Activated naive CD8-positive, alpha-beta T cell treated with anti-CD3 and anti-CD28 coated beads, Interleukin-2, amount 50 U/mL, for 24 hours (primary cell): Measurements from ENCODE around the gene CACNA1B.
A peak's percentile ranks its signal among the peaks of the same experiment; 100 is the strongest.

ENCODE experiments used
- ATAC-seq: fragments of 150-1000 bp; cut with Tn5 transposase; one replicate; pipeline ENCODE4 v1.10.0; 2021
- DNase-seq: peaks from one replicate; pipeline ENCODE4 v3.0.0; 2021
- H3K27ac Mint-ChIP-seq: one replicate; pipeline ENCODE4 v1.8.0; 2021; ENCODE audit warnings: mild to moderate bottlenecking, mixed read lengths
- H3K27me3 Mint-ChIP-seq: one replicate; pipeline ENCODE4 v1.8.0; 2021; ENCODE audit warnings: mixed read lengths
- H3K36me3 Mint-ChIP-seq: one replicate; pipeline ENCODE4 v1.8.0; 2021; ENCODE audit warnings: low read depth, mixed read lengths
- H3K4me1 Mint-ChIP-seq: one replicate; pipeline ENCODE4 v1.8.0; 2021; ENCODE audit warnings: mixed read lengths
- H3K4me3 Mint-ChIP-seq: one replicate; pipeline ENCODE4 v1.8.0; 2021; ENCODE audit warnings: mild to moderate bottlenecking, moderate library complexity, mixed read lengths
- H3K9me3 Mint-ChIP-seq: one replicate; pipeline ENCODE4 v1.8.0; 2021; ENCODE audit warnings: mixed read lengths

The CACNA1B gene

DNA sequence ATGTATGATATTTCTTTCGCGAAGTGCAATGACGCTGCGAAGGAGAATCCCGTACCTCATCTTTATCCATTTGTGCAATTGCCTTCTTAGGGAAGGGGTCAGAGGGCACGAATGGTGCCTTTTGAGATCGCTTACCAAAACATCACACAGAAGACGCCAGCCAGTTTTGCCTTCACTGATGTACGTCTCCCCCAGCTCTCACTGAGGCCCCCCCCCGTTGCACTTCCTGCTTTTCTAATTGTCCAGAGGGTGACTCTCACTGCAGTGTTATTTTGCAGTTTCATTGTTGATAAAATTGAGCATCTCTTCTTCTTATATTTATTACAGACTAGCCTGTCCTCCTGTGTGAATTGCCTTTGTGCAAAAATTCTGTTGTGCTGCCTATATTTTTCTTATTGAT lies 39.0 kb upstream of the CACNA1B start:
- H3K9me3 Mint-ChIP-seq: peaks cover 4% of the 10 kb centered on the region
- no peak for ATAC-seq
- no peak for DNase-seq
- H3K4me3 Mint-ChIP-seq: no peak overlapping the region
- no peaks in the 10 kb centered on the region for H3K4me1 Mint-ChIP-seq
- no peak overlapping the region for H3K27ac Mint-ChIP-seq
- H3K36me3 Mint-ChIP-seq: peaks cover 4% of the 10 kb centered on the region
- H3K27me3 Mint-ChIP-seq: no peaks in the 10 kb centered on the region

- Mint-ChIP-seq H3K27me3 (no peaks in the 10 kb centered on the region), H3K36me3 (no peaks in the 10 kb centered on the region), H3K4me1 (no peaks in the 10 kb centered on the region), H3K4me3 (no peak overlapping the region), H3K27ac (no peak overlapping the region), H3K9me3 (peaks cover 9% of the 10 kb centered on the region)
- ATAC-seq (no peak), DNase-seq (no peak)
Observed at GRCh38 chr9:137843355-137843754, 34.2 kb upstream of the CACNA1B start.

DNA sequence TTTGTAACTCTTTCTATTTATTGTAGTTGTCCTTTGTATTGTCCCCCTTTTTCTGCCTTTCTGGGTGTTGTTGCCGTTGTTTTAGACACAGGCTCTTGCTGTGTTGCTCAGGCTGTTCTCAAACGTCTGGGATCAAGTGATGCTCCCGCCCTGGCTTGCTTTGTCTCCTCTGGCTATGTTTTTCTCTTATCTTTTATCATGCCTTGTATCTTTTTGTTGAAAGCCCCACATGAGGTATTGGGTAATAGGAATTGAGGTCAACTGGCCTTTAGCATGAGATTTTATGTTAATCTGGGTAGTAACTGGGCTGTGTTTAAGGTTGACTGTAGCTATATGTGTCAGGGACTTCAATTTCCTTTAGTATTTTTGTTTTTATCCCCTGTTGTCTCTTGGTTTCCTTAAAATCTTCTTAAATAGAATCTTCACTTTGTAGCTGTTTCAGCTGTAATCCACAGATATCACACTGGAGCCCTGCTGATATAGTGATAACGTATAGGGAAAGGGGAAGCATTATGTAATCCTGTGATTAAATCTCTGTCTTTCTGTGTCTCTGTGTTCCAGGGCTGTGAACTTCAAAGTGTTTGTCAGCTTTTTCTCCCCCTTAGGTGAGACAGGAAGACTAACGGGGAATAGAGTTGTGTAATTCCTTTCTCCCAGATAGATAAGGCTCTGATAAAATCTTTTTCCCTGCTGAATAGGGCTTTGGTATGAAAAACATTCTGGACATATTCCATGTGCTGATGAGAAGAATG lies 25.9 kb upstream of the CACNA1B start:
- DNase-seq: no peak
- H3K4me1 Mint-ChIP-seq: no peaks in the 10 kb centered on the region
- H3K27ac Mint-ChIP-seq: no peak overlapping the region
- H3K36me3 Mint-ChIP-seq: peaks cover 3% of the 10 kb centered on the region
- peaks cover 20% of the 10 kb centered on the region for H3K9me3 Mint-ChIP-seq
- H3K27me3 Mint-ChIP-seq: no peaks in the 10 kb centered on the region
- ATAC-seq: no peak
- no peak overlapping the region for H3K4me3 Mint-ChIP-seq

- Mint-ChIP-seq H3K27ac (no peak overlapping the region), H3K36me3 (peaks cover 3% of the 10 kb centered on the region), H3K4me3 (no peak overlapping the region), H3K27me3 (no peaks in the 10 kb centered on the region), H3K4me1 (no peaks in the 10 kb centered on the region), H3K9me3 (peaks cover 20% of the 10 kb centered on the region)
- ATAC-seq (no peak), DNase-seq (no peak)
Observed at GRCh38 chr9:137853392-137853995, 24.1 kb upstream of the CACNA1B start.

GRCh38 chr9:137860361-137860760 lies 17.2 kb upstream of the CACNA1B start:
- DNase-seq (no peak), ATAC-seq (no peak)
- Mint-ChIP-seq H3K4me1 (no peaks in the 10 kb centered on the region), H3K27me3 (peaks cover 1% of the 10 kb centered on the region), H3K27ac (no peak overlapping the region), H3K36me3 (no peaks in the 10 kb centered on the region), H3K4me3 (no peak overlapping the region), H3K9me3 (peaks cover 27% of the 10 kb centered on the region)

GRCh38 chr9:137865581-137866145 lies 11.9 kb upstream of the CACNA1B start:
- H3K36me3 Mint-ChIP-seq: no peaks in the 10 kb centered on the region
- H3K27me3 Mint-ChIP-seq: peaks cover 14% of the 10 kb centered on the region
- peaks cover 2% of the 10 kb centered on the region for H3K4me1 Mint-ChIP-seq
- ATAC-seq (no peak), DNase-seq (no peak)
- H3K27ac Mint-ChIP-seq: no peak overlapping the region
- peaks cover 12% of the 10 kb centered on the region for H3K9me3 Mint-ChIP-seq
- H3K4me3 Mint-ChIP-seq: no peak overlapping the region

DNA sequence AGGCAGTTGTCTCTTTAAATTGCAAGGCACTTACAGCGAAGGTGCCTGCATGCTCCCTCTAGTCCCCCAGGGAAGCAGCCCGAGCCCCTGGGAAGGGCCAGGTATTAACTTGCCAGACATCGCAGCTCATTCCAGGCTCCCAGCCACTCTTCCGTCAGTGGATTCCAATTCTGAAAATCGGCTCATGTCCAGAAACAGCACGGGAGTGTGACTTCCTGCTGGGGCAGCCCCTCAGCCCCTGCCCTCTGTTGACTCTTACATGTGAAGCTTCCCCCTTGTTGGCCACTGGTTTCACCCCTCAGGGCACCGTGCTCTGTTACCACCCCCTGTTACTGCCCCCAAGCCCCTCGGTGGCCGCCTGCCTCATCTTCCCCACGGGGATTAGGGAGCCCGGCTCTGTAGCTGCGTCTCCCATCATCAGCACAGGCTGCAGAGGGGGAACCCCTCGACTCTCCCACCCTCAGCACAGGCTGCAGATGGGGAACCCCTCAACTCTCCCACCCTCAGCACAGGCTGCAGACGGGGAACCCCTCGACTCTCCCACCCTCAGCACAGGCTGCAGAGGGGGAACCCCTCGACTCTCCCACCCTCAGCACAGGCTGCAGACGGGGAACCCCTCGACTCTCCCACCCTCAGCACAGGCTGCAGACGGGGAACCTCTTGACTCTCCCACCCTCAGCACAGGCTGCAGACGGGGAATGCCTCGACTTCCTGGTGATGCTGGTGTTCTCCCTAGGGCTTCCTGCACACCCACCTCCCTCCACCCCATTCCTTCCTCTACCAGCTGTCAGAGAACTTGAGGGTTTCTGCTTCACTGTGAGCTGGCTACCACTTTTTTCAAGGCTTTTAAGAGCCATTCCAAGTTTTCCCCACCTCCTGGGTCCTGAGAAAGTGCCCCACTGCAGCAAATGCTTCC lies 11.1 kb upstream of the CACNA1B start:
- Mint-ChIP-seq H3K27me3 (peaks cover 14% of the 10 kb centered on the region), H3K4me1 (peaks cover 2% of the 10 kb centered on the region), H3K27ac (no peak overlapping the region), H3K36me3 (no peaks in the 10 kb centered on the region), H3K4me3 (no peak overlapping the region), H3K9me3 (peaks cover 7% of the 10 kb centered on the region)
- DNase-seq: no peak
- ATAC-seq: no peak

- Mint-ChIP-seq H3K9me3 (no peaks in the 10 kb centered on the region), H3K36me3 (no peaks in the 10 kb centered on the region), H3K4me1 (peaks cover 2% of the 10 kb centered on the region), H3K27ac (no peak overlapping the region), H3K27me3 (peaks cover 25% of the 10 kb centered on the region), H3K4me3 (no peak overlapping the region)
- ATAC-seq (no peak), DNase-seq (no peak)
Observed at GRCh38 chr9:137870432-137870831, 7.2 kb upstream of the CACNA1B start.

- H3K27me3 Mint-ChIP-seq: peaks cover 34% of the 10 kb centered on the region
- no peaks in the 10 kb centered on the region for H3K9me3 Mint-ChIP-seq
- H3K36me3 Mint-ChIP-seq: peaks cover 1% of the 10 kb centered on the region
- H3K4me1 Mint-ChIP-seq: peaks cover 2% of the 10 kb centered on the region
- no peak for DNase-seq
- no peak overlapping the region for H3K4me3 Mint-ChIP-seq
- ATAC-seq: no peak
- no peak overlapping the region for H3K27ac Mint-ChIP-seq
Observed at GRCh38 chr9:137872296-137872695, 5.3 kb upstream of the CACNA1B start.

DNA sequence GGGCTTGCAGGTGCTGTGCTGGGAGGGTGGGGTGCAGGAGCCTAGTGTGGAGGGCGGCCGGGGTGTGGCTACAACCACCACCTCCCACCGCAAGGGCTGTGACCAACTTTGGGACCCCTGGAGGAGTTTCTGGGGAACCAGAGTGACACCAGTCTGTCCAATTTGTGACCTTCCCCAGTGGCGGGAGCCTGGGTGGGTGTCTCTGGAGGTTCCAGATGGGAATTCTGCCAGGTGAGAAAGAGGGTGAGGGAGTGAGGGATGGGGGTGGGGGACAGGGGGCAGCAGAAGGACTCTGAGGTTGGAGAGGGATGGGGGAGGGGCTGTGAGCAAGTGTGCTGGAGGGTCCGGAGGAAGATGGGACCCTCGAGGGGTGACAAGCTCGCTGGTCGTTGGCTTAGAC lies 4.2 kb upstream of the CACNA1B start:
- ATAC-seq: no peak
- Mint-ChIP-seq H3K36me3 (peaks cover 1% of the 10 kb centered on the region), H3K4me3 (no peak overlapping the region), H3K27me3 (peaks cover 27% of the 10 kb centered on the region), H3K27ac (no peak overlapping the region), H3K4me1 (peaks cover 2% of the 10 kb centered on the region), H3K9me3 (no peaks in the 10 kb centered on the region)
- DNase-seq: no peak

DNA sequence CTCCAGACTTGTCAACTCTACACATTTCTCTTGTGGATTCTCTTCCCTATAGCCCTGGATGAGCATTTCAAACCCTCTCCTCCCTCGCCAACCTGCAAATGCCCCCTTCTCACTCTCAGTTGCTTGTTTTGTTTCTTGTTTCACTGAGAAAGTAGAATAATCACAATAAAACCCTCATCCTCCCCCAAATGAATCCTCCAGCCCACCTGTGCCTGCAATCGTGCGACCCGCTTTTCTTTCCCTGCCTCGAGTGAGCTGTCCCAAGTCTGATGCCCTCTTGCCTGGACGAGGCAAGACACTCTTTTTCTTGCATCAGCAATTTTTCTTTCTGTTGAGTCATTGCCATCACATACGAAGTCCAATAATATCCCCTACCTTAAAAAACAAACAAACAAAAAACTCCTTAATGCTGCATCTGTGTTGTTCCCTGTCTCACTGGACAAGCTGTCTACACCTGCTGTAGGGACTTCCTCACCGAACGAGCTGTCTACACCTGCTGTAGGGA lies 3.7 kb upstream of the CACNA1B start:
- peak overlapping the region; percentile 18 for H3K27ac Mint-ChIP-seq

DNA sequence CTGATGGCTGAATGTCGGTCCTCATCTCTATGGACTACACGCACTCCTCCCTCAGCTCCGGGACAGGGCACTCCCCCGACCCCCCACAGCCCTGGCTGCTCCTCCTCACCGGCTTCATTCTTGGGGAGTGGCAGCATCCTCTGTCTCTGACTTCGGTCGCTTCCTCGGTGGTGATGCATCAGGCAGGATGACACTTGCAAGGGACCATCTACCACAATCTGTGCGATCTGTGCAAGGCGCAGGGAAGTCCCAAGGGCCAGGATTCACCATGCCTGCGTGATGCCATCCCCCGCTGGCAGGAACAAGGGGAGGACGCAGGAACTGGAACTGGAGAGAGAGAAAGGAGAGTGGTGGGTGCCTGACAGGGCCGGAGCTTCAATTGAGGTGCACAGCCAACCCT lies 2.2 kb upstream of the CACNA1B start:
- no peak for DNase-seq
- Mint-ChIP-seq H3K4me3 (no peak overlapping the region), H3K27ac (no peak overlapping the region), H3K9me3 (no peaks in the 10 kb centered on the region), H3K4me1 (peaks cover 2% of the 10 kb centered on the region), H3K27me3 (peaks cover 32% of the 10 kb centered on the region), H3K36me3 (peaks cover 1% of the 10 kb centered on the region)
- no peak for ATAC-seq

More for the DNA sequence above, 3.7 kb upstream of the CACNA1B start:
- Mint-ChIP-seq H3K4me3 (no peak overlapping the region), H3K9me3 (no peaks in the 10 kb centered on the region), H3K36me3 (peaks cover 1% of the 10 kb centered on the region), H3K4me1 (peaks cover 2% of the 10 kb centered on the region), H3K27me3 (peaks cover 25% of the 10 kb centered on the region)
- DNase-seq: no peak
- no peak for ATAC-seq

DNA sequence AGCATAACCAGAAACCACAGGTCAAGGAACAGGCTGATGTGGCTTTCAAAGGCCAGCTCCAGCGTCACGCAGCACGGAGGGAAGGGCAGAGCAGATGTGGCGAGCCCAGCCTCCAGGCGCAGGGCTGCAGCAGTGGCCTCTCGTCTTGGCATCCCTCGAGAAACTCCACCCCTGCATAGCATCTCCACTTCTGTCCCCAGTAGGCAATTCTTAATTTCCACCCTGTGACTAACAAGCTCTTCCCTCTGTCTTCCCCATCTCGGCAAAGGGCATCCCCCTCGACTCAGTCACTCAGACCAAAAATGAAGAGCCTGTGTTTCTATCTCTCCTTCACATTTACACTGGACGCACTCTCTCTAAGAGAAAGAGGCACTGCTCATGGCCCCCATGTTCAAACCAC lies 1.7 kb upstream of the CACNA1B start:
- H3K9me3 Mint-ChIP-seq: no peaks in the 10 kb centered on the region
- peaks cover 32% of the 10 kb centered on the region for H3K27me3 Mint-ChIP-seq
- no peak overlapping the region for H3K27ac Mint-ChIP-seq
- peaks cover 1% of the 10 kb centered on the region for H3K36me3 Mint-ChIP-seq
- H3K4me1 Mint-ChIP-seq: peaks cover 2% of the 10 kb centered on the region
- no peak overlapping the region for H3K4me3 Mint-ChIP-seq
- DNase-seq: no peak
- no peak for ATAC-seq

DNA sequence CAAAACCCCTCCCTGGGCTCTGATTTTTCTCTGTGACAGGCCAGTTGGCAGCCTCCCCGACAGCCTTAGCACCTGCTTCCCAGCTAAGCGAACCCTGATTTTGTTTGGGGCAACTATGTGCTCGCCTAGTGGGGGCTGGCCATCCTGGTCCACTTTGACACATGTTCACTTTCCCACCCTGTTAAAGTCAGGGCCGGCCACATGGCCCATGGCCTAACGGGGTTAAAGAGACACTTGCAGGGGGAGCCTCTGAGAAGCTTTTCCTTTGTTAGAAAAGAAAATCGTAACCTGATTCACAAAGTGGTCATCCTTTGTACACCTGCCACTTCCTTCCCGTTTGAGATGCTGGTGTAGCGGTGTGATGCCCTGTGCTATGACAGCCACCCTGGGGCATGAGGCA lies 1.3 kb upstream of the CACNA1B start:
- ATAC-seq: no peak
- H3K4me3 Mint-ChIP-seq: peak overlapping the region; percentile 32

More for the DNA sequence above, 1.3 kb upstream of the CACNA1B start:
- DNase-seq: no peak
- Mint-ChIP-seq H3K27ac (no peak overlapping the region), H3K27me3 (peaks cover 32% of the 10 kb centered on the region), H3K36me3 (peaks cover 1% of the 10 kb centered on the region), H3K4me1 (peaks cover 2% of the 10 kb centered on the region), H3K9me3 (no peaks in the 10 kb centered on the region)
